PFSK-1 (cell line): ENCODE results near the gene HAPLN1.

Experiments
- FOXP2 ChIP-seq: optimal IDR thresholded peaks from 2 replicates; pipeline ENCODE3; 2011; ENCODE audit warnings: borderline replicate concordance, control low read depth, inconsistent platforms; ENCODE audit not compliant: insufficient read depth; ENCODE audit errors: extremely low read length, extremely low read depth
- POLR2AphosphoS5 ChIP-seq: IDR thresholded peaks from 2 replicates; pipeline ENCODE4 v1.6.1; 2012; ENCODE audit warnings: low read depth, mild to moderate bottlenecking, control low read depth, low read length, moderate library complexity
- REST ChIP-seq, 2 experiments: IDR thresholded peaks; 2 replicates each; pipeline versions ENCODE4 v1.6.1 to v1.8.0; 2011 to 2012; ENCODE audit warnings: low read depth in 2 of 2, low read length in 2 of 2, control low read depth in 1 of 2, inconsistent platforms in 1 of 2, mild to moderate bottlenecking in 1 of 2, moderate library complexity in 1 of 2; ENCODE audit not compliant: insufficient read depth in 1 of 2
- SIN3A ChIP-seq: IDR thresholded peaks from 2 replicates; pipeline ENCODE4 v1.6.1; 2012; ENCODE audit warnings: mild to moderate bottlenecking, low read length, moderate library complexity, borderline replicate concordance; ENCODE audit not compliant: insufficient read depth
- TAF1 ChIP-seq: IDR thresholded peaks from 2 replicates; pipeline ENCODE4 v1.6.1; 2012; ENCODE audit warnings: low read length, control low read depth, borderline replicate concordance; ENCODE audit not compliant: insufficient read depth

Gene HAPLN1

DNA sequence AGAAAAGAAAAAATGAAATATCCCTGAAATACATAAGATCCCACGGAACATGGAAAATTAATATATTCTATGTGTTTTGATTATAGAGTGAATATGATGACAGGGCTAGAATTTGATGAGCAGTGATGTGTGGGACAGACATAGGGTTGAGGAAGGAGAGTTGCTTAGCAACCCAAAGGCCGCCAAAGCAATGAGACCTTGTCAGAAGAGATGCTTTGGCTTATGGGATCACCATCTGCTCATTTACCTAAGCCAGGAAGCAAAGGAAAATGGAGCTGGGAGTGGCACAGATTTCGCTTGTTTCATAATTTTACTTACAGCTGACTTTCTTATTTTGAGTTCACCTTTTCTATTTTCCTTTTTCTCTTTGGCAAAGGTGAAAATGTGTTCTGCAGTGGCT, 20.9 kb upstream of the HAPLN1 start:
- TF ChIP-seq POLR2AphosphoS5 (no peak), TAF1 (no peak)

DNA sequence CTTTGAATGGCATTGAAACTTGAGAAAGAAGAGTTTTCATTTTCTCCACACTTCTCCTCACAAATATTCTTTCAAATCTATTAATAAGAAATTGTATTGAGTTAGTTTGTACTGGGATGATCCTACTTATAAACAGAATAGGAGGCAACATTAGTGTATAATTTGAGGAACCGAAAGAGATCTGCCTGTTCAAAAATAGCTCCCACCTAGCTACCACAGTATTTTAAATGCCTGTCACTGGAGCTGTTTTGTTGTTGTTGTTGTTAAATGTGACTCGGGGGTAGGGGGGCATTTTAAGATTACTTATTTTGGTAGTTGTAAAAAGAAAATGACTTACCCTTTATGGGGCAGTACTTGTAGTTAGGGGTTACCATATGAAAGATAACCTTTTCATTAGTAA, 20.1 kb upstream of the HAPLN1 start:
- TF ChIP-seq SIN3A (no peak), REST (IDR thresholded peaks at IDR 0.05; ENCODE audit: insufficient read depth in 1 of 2, low read depth in 2 of 2, low read length in 2 of 2) (no peak), POLR2AphosphoS5 (no peak), TAF1 (no peak), FOXP2 (no peak)

- TF ChIP-seq POLR2AphosphoS5 = no peak
- no peak for TF ChIP-seq TAF1
- no peak for TF ChIP-seq SIN3A
- no peak for TF ChIP-seq FOXP2
- no peak for TF ChIP-seq REST (IDR thresholded peaks at IDR 0.05; ENCODE audit: insufficient read depth in 1 of 2, low read depth in 2 of 2, low read length in 2 of 2)
Observed at GRCh38 chr5:83731638-83732037, 11.0 kb upstream of the HAPLN1 start.

DNA sequence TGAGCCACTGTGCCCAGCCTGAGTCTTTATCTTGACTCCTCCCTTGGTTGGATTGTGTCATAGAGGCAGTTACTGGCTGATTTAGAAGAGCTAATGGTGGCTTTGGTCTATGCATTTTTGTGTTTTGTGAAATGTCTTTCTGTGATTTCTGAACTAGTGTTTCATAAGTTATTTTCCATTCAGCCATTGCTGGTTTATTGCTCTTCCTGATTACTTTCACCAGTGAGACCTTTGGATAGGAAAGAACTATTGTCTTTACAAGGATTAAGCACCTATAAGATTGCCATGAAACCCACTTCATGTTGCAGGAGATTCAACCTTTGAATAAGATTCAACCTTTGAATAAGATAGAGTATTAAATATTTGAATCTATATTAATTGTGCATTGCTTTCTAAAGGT, 8.7 kb upstream of the HAPLN1 start:
- no peak for TF ChIP-seq SIN3A
- no peak for TF ChIP-seq POLR2AphosphoS5
- TF ChIP-seq TAF1 = no peak
- TF ChIP-seq FOXP2 = no peak
- no peak for TF ChIP-seq REST (IDR thresholded peaks at IDR 0.05; ENCODE audit: insufficient read depth in 1 of 2, low read depth in 2 of 2, low read length in 2 of 2)

GRCh38 chr5:83726912-83727311, 6.3 kb upstream of the HAPLN1 start:
- TF ChIP-seq POLR2AphosphoS5 (no peak), SIN3A (no peak), FOXP2 (no peak), REST (IDR thresholded peaks at IDR 0.05; ENCODE audit: insufficient read depth in 1 of 2, low read depth in 2 of 2, low read length in 2 of 2) (no peak), TAF1 (no peak)
